Airway epithelial cell (primary cell): ENCODE results near the gene TVP23C. TPM values are rescaled to one million over a fixed set of nuclear protein-coding genes. Genes with fewer than 3 reads are reported as not detected.

Source experiments
- total RNA-seq: library from RNA; depleted of rRNA; stranded (reverse); fragments of >200 nt; gene quantifications from 2 replicates; pipeline ENCODE4 v1.2.3, GENCODE V29; 2015

Gene TVP23C
- total RNA-seq, result 4.7 and 6.7 TPM in 2 replicates

GRCh38 chr17:15563375-15563857, at the start of gene TVP23C:
Gene TVP23C, minus strand, starts transcription at chr17:15563483. Its CDS starts 35 bp downstream, at chr17:15563448.

GRCh38 chr17:15467592-15467991, 95.7 kb downstream of the TVP23C start, which contains the start of gene CDRT4:
Gene CDRT4, minus strand, starts transcription at chr17:15467621. Its CDS starts 27,383 bp downstream, at chr17:15440238.

Other genes starting within 250 kb of the TVP23C start
- not detected in 2 replicates for gene TEKT3, start 221.9 kb downstream of the TVP23C start, total RNA-seq
- gene CDRT4, start 95.9 kb downstream of the TVP23C start, total RNA-seq, result 3.2 and 5.9 TPM in 2 replicates
- gene FBXW10B, start 56.2 kb upstream of the TVP23C start, total RNA-seq, result 0.42 TPM in 2 replicates
- 81.2 and 90.9 TPM in 2 replicates for gene TRIM16, start 120.8 kb upstream of the TVP23C start, total RNA-seq
- 21.4 and 30.0 TPM in 2 replicates for gene ZNF286A, start 136.3 kb upstream of the TVP23C start, total RNA-seq
- not detected in 2 replicates for gene TBC1D26, start 168.8 kb upstream of the TVP23C start, total RNA-seq